ENCODE results near the gene MARCHF3.

- no peak for TF ChIP-seq CTCF (IDR thresholded peaks at IDR 0.05)
- TF ChIP-seq POLR2A (IDR thresholded peaks at IDR 0.05), result no peak
Observed at GRCh38 chr5:126983874-126984266, 46.5 kb downstream of the MARCHF3 start.

All from right lobe of liver (tissue), 4 donors.